ENCODE data around the gene A3GALT2. TPM values are rescaled to one million over a fixed set of nuclear protein-coding genes. Genes with fewer than 3 reads are reported as not detected.

Gene A3GALT2
- total and polyA plus RNA-seq, 9 of the 15 experiments (the other 6 are each of a cell fraction or from before 2014, with no cell fraction given): not detected

GRCh38 chr1:33311706-33312412, 9.0 kb downstream of the A3GALT2 start (continued):
- TF ChIP-seq TFE3 (CRISPR knock-in tag; IDR thresholded peaks at IDR 0.05): no peak

- DNase-seq (ENCODE audit: extremely low read depth in 1 of 4, low spot score in 3 of 4): no peak
- no peaks in the 10 kb centered on the region for H3K36me3 ChIP-seq (ENCODE audit: control insufficient read depth, insufficient read depth, low read length)
- H3K9me3 ChIP-seq (replicated peaks; ENCODE audit: control insufficient read depth, insufficient read depth, low read depth, low read length): no peaks in the 10 kb centered on the region
- peaks cover 0 to 11% of the 10 kb centered on the region in 2 experiments; a peak in 1 of 5 replicates for H3K4me1 ChIP-seq (replicated peaks in 1 of 2; ENCODE audit: control insufficient read depth in 2 of 2, insufficient read depth in 2 of 2, low read length in 2 of 2)
- H3K9me1 ChIP-seq (ENCODE audit: control insufficient read depth, insufficient read depth, low read length): no peaks in the 10 kb centered on the region
- H3K4me3 ChIP-seq: no peak overlapping the region
- H3K4me2 ChIP-seq (ENCODE audit: insufficient read depth, low read length): no peak overlapping the region
- in situ Hi-C loops (cut with MboI): no loop called here
- intact Hi-C loops (cut with micrococcal nuclease): no loop called here
- no peaks in the 10 kb centered on the region for H3K79me2 ChIP-seq (ENCODE audit: control insufficient read depth, insufficient read depth, low read length)
- BruUV-seq (replicated peaks): no TSS peak
- no peak for FAIRE-seq
- ChIA-PET POLR2A (interaction anchor here (0.7 kb wide), 1 partner anchor 10 kb away, joined by 3 read pairs; the partner anchor contains the start of gene A3GALT2), CTCF (ENCODE audit: low intra/inter-chr PET ratio) (interaction anchor here (1.6 kb wide), 1 partner anchor 15 kb away, joined by 5 read pairs; no protein-coding TSS in a partner anchor)
- H2AFZ ChIP-seq (ENCODE audit: low read depth, low read length): no peak overlapping the region
- 5% methylated on average over 8 of the region's 8 CpGs for WGBS (ENCODE audit: insufficient coverage, low coverage, missing lambda C conversion rate)
- no peak overlapping the region for H3K9ac ChIP-seq (ENCODE audit: insufficient read depth in 1 of 2, low read depth in 2 of 2, low read length in 2 of 2)
- ATAC-seq: no peak
- H3K27me3 ChIP-seq (ENCODE audit: control insufficient read depth in 2 of 2, insufficient read depth in 2 of 2, low read length in 2 of 2): peaks cover 31 to 55% of the 10 kb centered on the region in 2 experiments
- H3K27ac ChIP-seq (ENCODE audit: extremely low read depth, low read depth, low read length): no peak overlapping the region
- peaks cover 5% of the 10 kb centered on the region for H4K20me1 ChIP-seq (replicated peaks; ENCODE audit: control insufficient read depth, insufficient read depth, low read length)
- no peak for TF ChIP-seq KLF10 (CRISPR knock-in tag; IDR thresholded peaks at IDR 0.05)
- TF ChIP-seq ZC3H4 (CRISPR knock-in tag; IDR thresholded peaks at IDR 0.05; ENCODE audit: borderline replicate concordance): no peak
- TF ChIP-seq CHD1 (IDR thresholded peaks at IDR 0.05; ENCODE audit: low read length): no peak
- no peak for TF ChIP-seq NFYB (IDR thresholded peaks at IDR 0.05; ENCODE audit: extremely low read depth, insufficient read length)
- TF ChIP-seq SRSF7 (optimal IDR thresholded peaks at IDR 0.05; ENCODE audit: low read depth, low read length): no peak
- no peak for TF ChIP-seq CTCFL (IDR thresholded peaks at IDR 0.05; ENCODE audit: borderline replicate concordance, insufficient read depth, low read depth, low read length, poor library complexity, severe bottlenecking)
- no peak for TF ChIP-seq MEIS2 (IDR thresholded peaks at IDR 0.05; ENCODE audit: partially characterized antibody)
- TF ChIP-seq DACH1 (IDR thresholded peaks at IDR 0.05; ENCODE audit: partially characterized antibody): no peak
- no peak for TF ChIP-seq PRMT5 (CRISPR knock-in tag; IDR thresholded peaks at IDR 0.05)
- TF ChIP-seq SIX5 (IDR thresholded peaks at IDR 0.05; ENCODE audit: borderline replicate concordance in 1 of 2, insufficient read depth in 1 of 2, low read depth in 1 of 2, low read length in 2 of 2): no peak
- TF ChIP-seq SETDB1 (IDR thresholded peaks at IDR 0.05; ENCODE audit: low read length): no peak
- no peak for TF ChIP-seq SFPQ (IDR thresholded peaks at IDR 0.05; ENCODE audit: low read depth, low read length)
- TF ChIP-seq MTA2 (IDR thresholded peaks at IDR 0.05; ENCODE audit: low read depth): no peak
- TF ChIP-seq MXI1 (IDR thresholded peaks at IDR 0.05; ENCODE audit: low read depth, low read length): no peak
These were observed 10.2 kb downstream of the A3GALT2 start for GRCh38 chr1:33310702-33311101.
